Loucy (cell line): ENCODE results near the gene AGMAT.

Source experiments
- H2AFZ ChIP-seq: fragments of 200-600 bp; sonication (generic); 2 replicates; pipeline ENCODE4 v1.6.0; 2016; ENCODE audit warnings: antibody characterized with exemption, mild to moderate bottlenecking, low read length, moderate library complexity
- H3F3A ChIP-seq: fragments of 200-600 bp; 2 replicates; pipeline ENCODE4 v1.6.0; 2016; ENCODE audit warnings: antibody characterized with exemption, low read depth, mild to moderate bottlenecking
- H3K27me3 ChIP-seq: fragments of 200-600 bp; sonication (generic); 2 replicates; pipeline ENCODE4 v1.6.1; 2014; ENCODE audit warnings: low read length, mild to moderate bottlenecking; ENCODE audit not compliant: insufficient read depth, poor library complexity, severe bottlenecking
- H3K36me3 ChIP-seq: fragments of 200-600 bp; sonication (generic); 2 replicates; pipeline ENCODE4 v1.6.1; 2016; ENCODE audit warnings: low read length; ENCODE audit not compliant: insufficient read depth
- H3K4me1 ChIP-seq: fragments of 200-600 bp; sonication (generic); 2 replicates; pipeline ENCODE4 v1.5.1; 2014; ENCODE audit warnings: low read length, mild to moderate bottlenecking; ENCODE audit not compliant: insufficient read depth, poor library complexity, severe bottlenecking
- H3K4me2 ChIP-seq: fragments of 200-600 bp; sonication (generic); 2 replicates; pipeline ENCODE4 v1.6.0; 2014; ENCODE audit warnings: antibody characterized with exemption, low read length, low read depth, mild to moderate bottlenecking; ENCODE audit not compliant: poor library complexity, severe bottlenecking
- H3K4me3 ChIP-seq: fragments of 200-600 bp; sonication (generic); 2 replicates; pipeline ENCODE4 v1.5.1; 2014; ENCODE audit warnings: low read length, mild to moderate bottlenecking, mixed read lengths; ENCODE audit not compliant: poor library complexity, severe bottlenecking
- H3K79me2 ChIP-seq: fragments of 200-600 bp; sonication (generic); 2 replicates; pipeline ENCODE4 v1.6.1; 2014; ENCODE audit warnings: low read length; ENCODE audit not compliant: insufficient read depth
- H3K9ac ChIP-seq: fragments of 200-600 bp; sonication (generic); 2 replicates; pipeline ENCODE4 v1.6.0; 2014; ENCODE audit warnings: mild to moderate bottlenecking, low read depth, low read length, moderate library complexity; ENCODE audit not compliant: poor library complexity, severe bottlenecking
- H3K9me2 ChIP-seq: fragments of 200-600 bp; sonication (generic); replicated peaks from 2 replicates; pipeline ENCODE4 v1.6.1; 2016; ENCODE audit warnings: low read depth, low read length, mixed read lengths
- H3K9me3 ChIP-seq: fragments of 200-600 bp; sonication (generic); 2 replicates; pipeline ENCODE4 v1.6.1; 2014; ENCODE audit warnings: mild to moderate bottlenecking, antibody characterized with exemption, low read length, low read depth; ENCODE audit not compliant: insufficient read depth
- H4K20me1 ChIP-seq: fragments of 200-600 bp; sonication (generic); 2 replicates; pipeline ENCODE4 v1.6.0; 2014; ENCODE audit warnings: antibody characterized with exemption, low read length, mild to moderate bottlenecking; ENCODE audit not compliant: insufficient read depth, poor library complexity, severe bottlenecking
- CTCF ChIP-seq: fragments of 200-600 bp; sonication (generic); conservative IDR thresholded peaks from 2 replicates; pipeline ENCODE4 v1.5.1; 2014; ENCODE audit warnings: mild to moderate bottlenecking, antibody characterized with exemption, low read length
- EZH2phosphoT487 ChIP-seq: fragments of 200-600 bp; IDR thresholded peaks from 2 replicates; pipeline ENCODE4 v1.6.1; 2018; ENCODE audit warnings: antibody characterized with exemption, mild to moderate bottlenecking, moderate library complexity, borderline replicate concordance

AGMAT gene

GRCh38 chr1:15618655-15619525 lies 34.0 kb upstream of the AGMAT start:
- Histone ChIP-seq H3K36me3 (no peaks in the 10 kb centered on the region), H4K20me1 (peaks cover 33% of the 10 kb centered on the region), H3K4me3 (peak overlapping the region; percentile 99), H2AFZ (no peak overlapping the region), H3K4me2 (peak overlapping the region; percentile 97), H3K27me3 (no peaks in the 10 kb centered on the region), H3K9me3 (no peaks in the 10 kb centered on the region), H3F3A (peaks cover 2% of the 10 kb centered on the region; the same call in 1 of the 2 replicates), H3K9ac (peak overlapping the region; percentile 92), H3K79me2 (peaks cover 62% of the 10 kb centered on the region), H3K4me1 (peaks cover 49% of the 10 kb centered on the region), H3K9me2 (no peaks in the 10 kb centered on the region)
- no peak for TF ChIP-seq CTCF
- TF ChIP-seq EZH2phosphoT487 = no peak

- no peaks in the 10 kb centered on the region for H3K27me3 ChIP-seq
- peak overlapping the region; percentile 99 for H3K4me3 ChIP-seq
- H4K20me1 ChIP-seq = peaks cover 31% of the 10 kb centered on the region
- H3K4me2 ChIP-seq = peak overlapping the region; percentile 97
- no peaks in the 10 kb centered on the region for H3K9me2 ChIP-seq
- H3K9me3 ChIP-seq = no peaks in the 10 kb centered on the region
- peak overlapping the region; percentile 92 for H3K9ac ChIP-seq
- TF ChIP-seq CTCF (no peak), EZH2phosphoT487 (no peak)
- peaks cover 2% of the 10 kb centered on the region; the same call in 1 of the 2 replicates for H3F3A ChIP-seq
- no peaks in the 10 kb centered on the region for H3K36me3 ChIP-seq
- H3K4me1 ChIP-seq = peaks cover 49% of the 10 kb centered on the region
- H2AFZ ChIP-seq = peak overlapping the region; percentile 91
- H3K79me2 ChIP-seq = peaks cover 57% of the 10 kb centered on the region
Observed at GRCh38 chr1:15618077-15618654, 33.3 kb upstream of the AGMAT start.

- Histone ChIP-seq H3K9me2 (no peaks in the 10 kb centered on the region), H2AFZ (peak within 1 kb of the TSS; percentile 95), H3K27me3 (no peaks in the 10 kb centered on the region), H4K20me1 (peaks cover 31% of the 10 kb centered on the region), H3F3A (peaks cover 2% of the 10 kb centered on the region; the same call in 1 of the 2 replicates), H3K36me3 (no peaks in the 10 kb centered on the region), H3K4me1 (peaks cover 42% of the 10 kb centered on the region), H3K4me3 (peak within 1 kb of the TSS; percentile 99), H3K9me3 (no peaks in the 10 kb centered on the region), H3K4me2 (peak within 1 kb of the TSS; percentile 97), H3K79me2 (peaks cover 50% of the 10 kb centered on the region), H3K9ac (peak within 1 kb of the TSS; percentile 92)
- TF ChIP-seq EZH2phosphoT487 (no peak), CTCF (no peak)
Observed at GRCh38 chr1:15617173-15618076, 32.6 kb upstream of the AGMAT start, which contains the start of gene DDI2. Gene DDI2 (plus strand): TSS chr1:15617458. CDS start chr1:15617671, 213 bp downstream.
